ENCODE data around the gene TRERF1. TPM values are rescaled to one million over a fixed set of nuclear protein-coding genes. Genes with fewer than 3 reads are reported as not detected.

The TRERF1 gene
- total RNA-seq, 1 donor from 2014 or later: 47.9 TPM

DNA sequence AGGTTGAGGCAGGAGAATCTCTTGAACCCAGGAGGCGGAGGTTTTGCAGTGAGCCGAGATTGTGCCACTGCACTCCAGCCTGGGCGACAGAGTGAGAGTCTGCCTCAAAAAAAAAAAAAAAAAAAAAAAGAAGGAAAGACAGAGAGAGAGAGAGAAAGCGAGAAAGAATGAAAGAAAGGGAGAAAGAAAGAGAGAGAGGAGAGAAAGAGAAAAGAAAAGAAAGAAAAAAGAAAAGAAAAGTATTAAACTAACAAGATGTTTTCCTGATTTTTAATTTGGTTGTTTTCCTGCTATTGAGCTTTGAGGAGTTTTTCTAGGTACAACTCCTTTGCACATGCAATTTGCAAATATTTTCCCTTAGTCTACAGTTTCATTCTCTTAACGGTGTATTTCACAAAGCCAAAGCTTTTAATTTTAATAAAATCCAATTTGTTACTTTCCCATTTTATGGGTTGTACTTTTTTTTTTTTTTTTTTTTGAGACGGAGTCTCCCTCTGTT lies 10.8 kb upstream of the TRERF1 start:
- Mint-ChIP-seq H3K4me1 (ENCODE audit: low read depth) (no peaks in the 10 kb centered on the region), H3K9me3 (no peaks in the 10 kb centered on the region), H3K4me3 (no peak overlapping the region), H3K36me3 (ENCODE audit: low read depth) (no peaks in the 10 kb centered on the region), H3K27me3 (ENCODE audit: insufficient read depth) (peaks cover 15% of the 10 kb centered on the region), H3K27ac (no peak overlapping the region)
- DNase-seq (ENCODE audit: low spot score): no peak
- intact Hi-C loops (cut with micrococcal nuclease): no loop called here

DNA sequence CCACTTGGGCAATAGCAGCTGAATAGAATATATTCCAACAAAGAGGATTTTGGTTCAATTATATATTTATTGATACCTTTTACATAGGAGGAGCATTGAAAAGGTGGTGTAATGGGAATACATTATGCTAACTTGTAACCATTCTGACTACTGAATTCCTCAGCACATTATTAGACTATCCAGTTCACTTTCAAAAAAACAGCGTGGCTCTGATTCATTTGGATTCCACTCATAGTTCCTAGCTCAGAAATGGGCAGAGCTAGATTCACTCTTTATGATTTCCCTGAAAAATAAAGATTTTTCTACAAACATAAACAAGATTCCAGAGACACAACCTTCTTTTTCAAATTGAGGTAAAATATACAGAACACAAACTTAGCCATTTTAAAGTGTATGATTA lies 9.2 kb upstream of the TRERF1 start:
- H3K4me3 Mint-ChIP-seq: no peak overlapping the region
- no peak overlapping the region for H3K27ac Mint-ChIP-seq
- peaks cover 5% of the 10 kb centered on the region for H3K4me1 Mint-ChIP-seq (ENCODE audit: low read depth)

DNA sequence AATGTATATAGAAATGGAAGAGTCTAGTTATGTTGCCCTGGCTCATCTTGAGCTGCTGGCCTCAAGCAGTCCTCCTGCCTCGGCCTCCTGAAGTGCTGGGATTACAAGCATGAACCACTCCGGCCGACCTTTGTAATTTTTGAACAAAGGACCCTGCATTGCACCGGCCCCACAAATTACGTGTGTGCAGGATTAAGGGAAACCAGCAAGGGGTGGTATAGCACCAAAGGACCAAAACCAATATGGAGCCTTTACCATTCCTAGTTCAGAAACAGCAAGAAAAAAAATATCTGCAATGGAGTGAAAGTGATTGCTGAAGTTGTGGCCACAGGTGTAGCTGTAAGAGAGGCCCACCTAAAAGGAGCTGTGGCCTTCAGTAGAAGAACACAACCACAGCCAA lies 8.2 kb upstream of the TRERF1 start:
- intact Hi-C loops (cut with micrococcal nuclease): no loop called here
- Mint-ChIP-seq H3K4me3 (no peak overlapping the region), H3K4me1 (ENCODE audit: low read depth) (peaks cover 5% of the 10 kb centered on the region), H3K9me3 (no peaks in the 10 kb centered on the region), H3K27ac (no peak overlapping the region), H3K36me3 (ENCODE audit: low read depth) (no peaks in the 10 kb centered on the region), H3K27me3 (ENCODE audit: insufficient read depth) (peaks cover 10% of the 10 kb centered on the region)
- DNase-seq (ENCODE audit: low spot score): no peak

More for the DNA sequence above, 9.2 kb upstream of the TRERF1 start:
- intact Hi-C loops (cut with micrococcal nuclease): no loop called here
- Mint-ChIP-seq H3K27me3 (ENCODE audit: insufficient read depth) (peaks cover 14% of the 10 kb centered on the region), H3K36me3 (ENCODE audit: low read depth) (no peaks in the 10 kb centered on the region), H3K9me3 (no peaks in the 10 kb centered on the region)
- DNase-seq (ENCODE audit: low spot score): no peak

DNA sequence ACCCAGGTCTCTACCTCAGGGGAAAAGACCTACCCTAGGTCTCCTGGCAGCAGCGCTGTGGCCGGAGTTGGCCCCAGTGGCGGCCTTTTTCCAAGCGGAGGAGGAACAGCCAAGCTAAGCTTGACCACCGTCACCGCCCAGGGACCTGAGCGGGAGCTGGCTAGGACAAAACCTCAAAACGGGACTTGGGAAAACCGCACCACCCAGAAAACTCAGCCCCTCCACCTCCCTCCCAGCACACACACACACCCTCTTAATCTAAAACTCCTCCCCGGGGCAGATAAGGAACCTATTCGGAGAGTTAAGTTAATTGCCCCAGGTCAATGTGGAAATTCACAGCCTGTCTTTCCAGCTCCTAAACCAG lies 2.7 kb upstream of the TRERF1 start:
- Mint-ChIP-seq H3K27ac (peak overlapping the region; percentile 20), H3K4me1 (ENCODE audit: low read depth) (peaks cover 26% of the 10 kb centered on the region), H3K9me3 (no peaks in the 10 kb centered on the region), H3K4me3 (peak overlapping the region; percentile 100), H3K36me3 (ENCODE audit: low read depth) (peaks cover 9% of the 10 kb centered on the region), H3K27me3 (ENCODE audit: insufficient read depth) (peaks cover 2% of the 10 kb centered on the region)
- DNase-seq (ENCODE audit: low spot score): no peak
- intact Hi-C loops (cut with micrococcal nuclease): loop anchor here (5.0 kb wide), 4 partner anchors 108 to 412 kb away; partner anchors contain the start of gene UBR2

DNA sequence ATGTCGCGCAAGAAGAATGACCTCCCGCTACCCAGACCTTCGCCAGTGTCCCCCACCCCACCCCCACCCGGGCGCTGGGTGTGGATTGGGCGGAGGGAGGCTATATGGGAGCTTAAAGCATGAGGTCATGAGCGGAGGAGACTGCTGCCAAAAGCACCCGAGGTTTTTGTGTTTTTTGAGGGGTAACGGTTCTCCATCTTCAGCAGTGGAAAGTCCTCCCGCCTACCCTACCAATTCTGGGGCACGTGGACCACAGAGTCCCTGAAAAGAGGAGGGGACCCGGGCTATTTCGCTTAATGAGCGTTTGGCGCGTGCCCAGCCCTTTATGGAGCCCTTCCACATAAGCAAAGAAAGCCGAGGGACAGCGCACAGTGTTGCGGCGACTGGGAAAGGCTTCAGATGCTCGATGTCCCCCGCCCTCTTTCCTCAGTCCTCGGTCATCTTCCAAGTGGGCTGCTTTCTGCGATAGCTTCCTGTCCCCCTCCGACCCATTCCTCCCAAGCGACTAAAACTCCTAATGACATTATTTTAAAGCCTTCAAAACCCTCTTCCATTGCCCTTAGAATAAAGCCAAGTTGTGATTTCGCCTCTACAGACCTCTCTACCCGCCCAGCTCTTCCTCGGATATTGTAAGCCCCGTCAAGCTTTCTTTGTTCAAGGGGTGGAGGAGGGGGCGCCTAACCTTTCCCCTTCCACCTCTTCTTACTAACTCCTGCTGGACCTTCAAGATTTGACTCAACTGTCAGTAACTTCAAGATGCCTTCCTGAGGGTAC lies 2.1 kb upstream of the TRERF1 start:
- peak overlapping the region; percentile 100 for H3K4me3 Mint-ChIP-seq
- H3K27me3 Mint-ChIP-seq (ENCODE audit: insufficient read depth): peaks cover 2% of the 10 kb centered on the region
- intact Hi-C loops (cut with micrococcal nuclease): loop anchor here (5.0 kb wide), 4 partner anchors 108 to 412 kb away; partner anchors contain the start of gene UBR2
- peaks cover 14% of the 10 kb centered on the region for H3K36me3 Mint-ChIP-seq (ENCODE audit: low read depth)
- peak; percentile 9 for DNase-seq (ENCODE audit: low spot score)
- peaks cover 32% of the 10 kb centered on the region for H3K4me1 Mint-ChIP-seq (ENCODE audit: low read depth)
- peak overlapping the region; percentile 68 for H3K27ac Mint-ChIP-seq
- H3K9me3 Mint-ChIP-seq: no peaks in the 10 kb centered on the region

DNA sequence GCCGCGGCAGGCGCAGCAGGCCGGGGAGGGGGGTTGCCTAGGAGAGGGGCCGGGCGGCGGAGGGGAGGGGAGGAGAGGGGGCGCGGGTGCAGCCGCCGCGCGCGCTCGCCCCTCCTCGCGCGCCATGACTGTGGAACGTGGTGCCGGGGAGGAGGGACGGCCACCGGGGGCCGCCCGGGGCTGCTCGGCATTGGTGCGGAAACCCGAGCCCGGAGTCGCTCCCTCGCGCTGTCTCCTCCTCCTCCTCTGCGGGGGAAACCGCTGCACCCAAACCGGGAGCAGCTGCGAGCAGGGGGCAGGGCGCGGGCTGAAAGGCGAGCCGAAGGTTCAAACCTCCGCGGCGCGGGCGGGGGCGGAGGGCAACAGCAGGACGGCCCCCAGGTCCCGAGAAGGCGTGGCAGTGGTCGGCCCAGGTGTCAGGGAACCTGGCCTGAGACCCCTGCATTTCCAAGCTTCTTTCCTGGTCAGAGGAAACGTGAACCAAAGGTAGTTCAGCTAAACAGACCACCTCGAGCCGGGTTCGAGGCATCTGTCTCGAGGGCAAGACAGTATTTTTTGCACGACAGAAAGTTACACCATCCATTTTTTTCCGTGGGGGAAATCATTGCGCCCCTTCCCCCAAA lies 1.4 kb upstream of the TRERF1 start:
- Mint-ChIP-seq H3K4me3 (peak overlapping the region; percentile 100), H3K27me3 (ENCODE audit: insufficient read depth) (no peaks in the 10 kb centered on the region), H3K36me3 (ENCODE audit: low read depth) (peaks cover 21% of the 10 kb centered on the region), H3K9me3 (no peaks in the 10 kb centered on the region), H3K4me1 (ENCODE audit: low read depth) (peaks cover 39% of the 10 kb centered on the region), H3K27ac (peak overlapping the region; percentile 68)
- peak; percentile 76 for DNase-seq (ENCODE audit: low spot score)
- intact Hi-C loops (cut with micrococcal nuclease): loop anchor here (5.0 kb wide), 4 partner anchors 109 to 411 kb away; partner anchors contain the start of gene UBR2

DNA sequence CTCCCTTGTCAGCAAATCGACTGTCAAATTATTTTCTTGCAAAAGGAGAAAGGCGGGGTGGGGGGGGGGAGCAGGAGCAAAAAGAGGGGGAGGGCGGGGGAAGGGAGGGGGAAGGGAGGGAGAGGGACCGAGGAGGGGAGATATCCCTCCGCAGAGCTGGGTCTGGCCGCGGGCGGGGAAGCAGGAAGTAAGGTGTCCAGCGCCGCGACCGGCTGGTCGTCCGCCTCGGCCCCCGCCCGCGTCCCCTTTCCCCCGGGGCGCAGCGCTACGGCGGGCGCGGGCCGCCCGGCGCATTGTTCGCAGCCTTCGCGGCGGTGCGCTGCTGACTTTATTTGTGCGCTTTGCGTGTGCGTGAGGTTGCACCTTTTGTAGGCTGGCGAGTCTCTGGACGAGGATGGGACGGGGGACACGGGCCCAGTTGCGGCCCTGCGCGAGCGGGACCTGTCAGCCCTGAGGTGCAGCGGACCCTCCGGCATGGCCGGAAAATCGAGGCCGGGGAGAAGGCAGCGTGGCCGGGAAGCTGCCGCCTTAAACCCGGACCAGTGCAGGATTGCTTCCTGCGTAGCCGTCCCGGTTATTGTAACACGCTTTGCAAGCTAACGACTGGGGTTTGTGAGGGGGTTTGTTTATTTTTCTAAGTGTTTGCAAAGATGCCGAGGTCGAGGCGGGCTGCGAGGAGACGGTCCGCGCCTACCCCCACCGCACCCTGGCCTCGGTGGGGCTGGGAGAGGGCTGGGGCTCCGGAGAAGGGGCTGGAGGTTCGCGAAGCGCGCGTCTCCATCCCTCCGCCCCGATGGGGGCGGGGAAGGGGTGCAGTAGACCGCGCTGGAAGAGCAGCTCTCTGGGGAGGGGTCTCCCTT lies 675 bp upstream of the TRERF1 start:
- Mint-ChIP-seq H3K4me1 (ENCODE audit: low read depth) (peaks cover 44% of the 10 kb centered on the region), H3K27me3 (ENCODE audit: insufficient read depth) (no peaks in the 10 kb centered on the region), H3K9me3 (no peaks in the 10 kb centered on the region), H3K4me3 (peak overlapping the region; percentile 100), H3K36me3 (ENCODE audit: low read depth) (peaks cover 28% of the 10 kb centered on the region), H3K27ac (peak overlapping the region; percentile 93)
- peak; percentile 45 for DNase-seq (ENCODE audit: low spot score)
- intact Hi-C loops (cut with micrococcal nuclease): loop anchor here (5.0 kb wide), 4 partner anchors 110 to 410 kb away; partner anchors contain the start of gene UBR2

DNA sequence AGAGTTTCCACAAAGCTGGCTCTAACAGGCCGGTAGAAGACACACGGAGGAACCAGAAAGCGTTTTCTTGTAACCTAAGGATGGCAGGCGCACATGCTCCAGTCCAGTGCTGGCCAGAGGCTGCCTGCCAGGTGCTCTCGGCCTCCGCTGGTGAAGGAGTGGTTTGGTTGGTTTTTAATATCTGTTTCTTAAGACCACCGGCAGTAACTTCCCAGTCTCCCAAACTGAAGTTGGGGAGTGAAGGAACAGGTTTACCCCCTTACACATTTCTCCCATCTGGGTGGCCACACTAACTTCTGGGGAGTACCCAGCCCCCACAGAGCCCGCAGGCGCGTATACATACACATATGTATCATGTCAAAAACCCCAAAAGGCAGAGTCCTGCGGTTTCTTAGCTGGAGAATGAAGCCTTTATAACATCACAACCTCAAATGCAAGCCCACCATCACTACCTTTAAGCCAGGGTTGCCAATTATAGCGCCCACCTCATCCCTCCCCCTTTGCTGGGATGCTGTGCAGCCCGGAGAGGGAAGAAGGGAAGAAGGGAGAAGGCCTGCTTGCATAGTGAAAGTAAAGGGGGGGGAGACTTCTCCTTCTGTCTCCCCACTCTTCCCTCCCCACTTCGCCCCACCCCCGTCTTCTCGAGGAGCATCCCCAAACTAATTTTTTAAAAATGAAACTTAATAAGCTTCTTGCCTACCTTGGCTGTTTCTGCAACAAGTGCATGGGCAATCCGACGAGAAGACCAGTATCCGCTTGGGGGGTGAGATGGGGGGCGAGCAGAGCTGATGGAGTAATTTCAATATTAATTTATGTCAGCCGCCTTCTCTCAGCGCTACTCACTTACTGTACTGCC lies 1.0 kb downstream of the TRERF1 start:
- intact Hi-C loops (cut with micrococcal nuclease): loop anchor here (1.0 to 5.0 kb wide), 15 partner anchors 22 to 408 kb away; partner anchors contain the start of genes MRPS10 and UBR2
- Mint-ChIP-seq H3K9me3 (no peaks in the 10 kb centered on the region), H3K36me3 (ENCODE audit: low read depth) (peaks cover 38% of the 10 kb centered on the region), H3K4me1 (ENCODE audit: low read depth) (peaks cover 54% of the 10 kb centered on the region), H3K27me3 (ENCODE audit: insufficient read depth) (no peaks in the 10 kb centered on the region), H3K4me3 (peak overlapping the region; percentile 100), H3K27ac (peak overlapping the region; percentile 91)
- peak; percentile 12 for DNase-seq (ENCODE audit: low spot score)

DNA sequence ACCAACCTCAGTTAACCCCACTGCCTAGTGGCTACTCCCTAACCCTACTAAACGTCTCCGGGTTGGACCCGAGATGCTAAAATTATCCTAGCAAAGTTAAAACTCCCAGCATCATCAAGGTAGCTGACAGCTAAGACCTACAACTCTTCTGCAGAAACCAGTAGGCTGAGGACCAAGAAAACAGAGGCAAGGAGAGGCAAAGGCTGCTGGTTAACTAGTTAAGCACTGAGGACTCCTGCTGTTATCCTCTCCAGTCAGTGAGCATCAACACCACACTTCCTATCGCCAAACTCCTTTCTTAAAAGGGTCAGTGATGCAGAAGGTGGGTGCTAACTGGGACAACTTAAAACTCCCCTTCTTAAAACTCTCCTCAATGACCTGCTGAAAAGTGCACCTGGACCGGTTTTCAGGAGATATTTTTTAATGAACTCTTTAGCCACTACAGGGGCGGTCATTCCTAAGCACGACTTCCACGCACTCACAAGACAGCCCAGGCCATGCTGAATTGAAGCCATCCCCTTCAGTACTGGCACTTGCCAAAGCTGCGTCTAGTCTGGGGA lies 1.7 kb downstream of the TRERF1 start:
- Mint-ChIP-seq H3K36me3 (ENCODE audit: low read depth) (peaks cover 43% of the 10 kb centered on the region), H3K27ac (peak overlapping the region; percentile 91)

DNA sequence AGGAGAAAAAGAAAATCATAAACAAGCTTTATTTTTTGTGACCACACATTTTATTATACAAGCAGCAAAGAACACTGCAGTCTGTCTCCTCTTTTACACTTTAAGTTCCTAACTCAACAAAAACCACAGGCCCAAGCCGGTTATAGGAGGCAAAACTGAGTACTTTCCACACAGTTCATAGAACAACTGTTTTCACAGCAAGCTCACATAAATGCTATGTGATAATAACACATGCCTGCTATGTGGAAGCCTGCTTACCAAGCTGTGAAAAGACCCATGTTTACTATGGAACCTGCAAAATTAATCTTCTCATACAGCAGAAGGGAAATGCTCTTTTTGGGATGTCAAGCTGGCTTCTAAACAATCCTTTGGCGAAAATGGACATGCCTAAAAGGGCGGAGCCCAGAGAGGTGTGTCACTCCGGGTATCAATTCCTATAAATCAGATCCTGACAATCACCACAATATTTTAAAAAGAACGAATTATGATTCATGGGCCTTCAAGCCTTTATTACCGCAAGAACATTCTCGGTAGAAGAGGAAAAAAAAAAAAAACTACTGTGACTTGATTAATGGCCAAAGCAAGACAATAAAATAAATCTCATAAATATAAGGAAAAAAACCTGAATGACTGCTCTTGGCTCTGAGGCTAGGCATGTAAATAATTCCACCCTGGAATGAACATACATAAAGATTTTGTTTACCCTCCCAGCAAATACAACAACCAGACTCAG lies 2.6 kb downstream of the TRERF1 start:
- DNase-seq (ENCODE audit: low spot score): no peak
- no peaks in the 10 kb centered on the region for H3K27me3 Mint-ChIP-seq (ENCODE audit: insufficient read depth)
- peak overlapping the region; percentile 100 for H3K4me3 Mint-ChIP-seq
- H3K36me3 Mint-ChIP-seq (ENCODE audit: low read depth): peaks cover 51% of the 10 kb centered on the region
- intact Hi-C loops (cut with micrococcal nuclease): no loop called here
- no peaks in the 10 kb centered on the region for H3K9me3 Mint-ChIP-seq
- peaks cover 67% of the 10 kb centered on the region for H3K4me1 Mint-ChIP-seq (ENCODE audit: low read depth)
- peak overlapping the region; percentile 52 for H3K27ac Mint-ChIP-seq

More for the DNA sequence above, 1.7 kb downstream of the TRERF1 start:
- peak overlapping the region; percentile 100 for H3K4me3 Mint-ChIP-seq
- no peak for DNase-seq (ENCODE audit: low spot score)
- intact Hi-C loops (cut with micrococcal nuclease): loop anchor here (2.0 to 5.0 kb wide), 6 partner anchors 27 to 408 kb away; partner anchors contain the start of genes MRPS10 and UBR2
- H3K9me3 Mint-ChIP-seq: no peaks in the 10 kb centered on the region
- H3K27me3 Mint-ChIP-seq (ENCODE audit: insufficient read depth): no peaks in the 10 kb centered on the region
- H3K4me1 Mint-ChIP-seq (ENCODE audit: low read depth): peaks cover 61% of the 10 kb centered on the region

DNA sequence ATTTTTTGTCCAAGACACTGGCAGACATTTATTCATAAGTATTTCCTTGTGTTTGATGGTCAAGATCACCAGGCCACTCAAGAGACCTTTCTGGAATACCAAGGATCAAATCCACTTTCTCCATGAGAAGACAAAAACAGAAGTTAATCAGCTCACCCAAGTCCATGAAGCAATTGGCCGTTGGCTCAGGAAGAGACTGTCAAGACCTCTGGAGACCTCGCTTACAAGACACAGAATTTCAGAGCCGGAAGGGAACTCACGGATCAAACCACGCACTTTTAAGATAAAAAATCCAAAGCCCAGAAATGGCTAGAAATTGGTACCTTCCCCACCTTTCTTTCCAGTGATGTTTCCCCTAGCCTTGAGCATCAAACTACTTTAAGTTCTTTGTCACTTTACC lies 3.3 kb downstream of the TRERF1 start:
- Mint-ChIP-seq H3K27me3 (ENCODE audit: insufficient read depth) (no peaks in the 10 kb centered on the region), H3K9me3 (no peaks in the 10 kb centered on the region), H3K27ac (peak overlapping the region; percentile 52), H3K4me1 (ENCODE audit: low read depth) (peaks cover 70% of the 10 kb centered on the region), H3K36me3 (ENCODE audit: low read depth) (peaks cover 52% of the 10 kb centered on the region), H3K4me3 (peak overlapping the region; percentile 100)
- intact Hi-C loops (cut with micrococcal nuclease): no loop called here
- DNase-seq (ENCODE audit: low spot score): no peak

Data from activated T-helper 1 cell treated with anti-CD3 and anti-CD28 coated beads, Interleukin-12 subunit alpha, Interleukin-12 subunit beta, Interleukin-2, Interleukin-4 antibody, amounts not matched to agents 30 ng/mL and 10 ng/mL and 1 ng/mL, durations not matched to agents 14 hours and 24 hours and 36 hours (primary cell).